HepG2 (cell line): ENCODE results near the gene LSMEM2. TPM values are rescaled to one million over a fixed set of nuclear protein-coding genes. Genes with fewer than 3 reads are reported as not detected.
A peak's percentile ranks its signal among the peaks of the same experiment; 100 is the strongest.

Source experiments
- CENPBD1 ChIP-seq: sonication (generic); formaldehyde crosslinking; IDR thresholded peaks from 2 replicates; pipeline ENCODE4 v1.8.0; 2022; ENCODE audit warnings: missing genetic modification reagents, low read depth, mild to moderate bottlenecking, borderline replicate concordance
- HHEX ChIP-seq: IDR thresholded peaks from 2 replicates; pipeline ENCODE4 v1.6.1; 2016; ENCODE audit warnings: control low read depth
- HMGXB4 ChIP-seq, 2 experiments: sonication (generic) in 1 of 2; formaldehyde crosslinking in 1 of 2; IDR thresholded peaks; 2 replicates each; pipeline versions ENCODE4 v1.4.0 to v1.6.1; 2018 to 2020; ENCODE audit warnings: missing genetic modification reagents in 2 of 2, borderline replicate concordance in 1 of 2, low read depth in 1 of 2, mild to moderate bottlenecking in 1 of 2, missing biosample characterization in 1 of 2
- HOXA5 ChIP-seq: sonication (generic); formaldehyde crosslinking; IDR thresholded peaks from 2 replicates; pipeline ENCODE4 v1.4.0; 2020; ENCODE audit warnings: missing genetic modification reagents
- KLF6 ChIP-seq: IDR thresholded peaks from 2 replicates; pipeline ENCODE4 v1.8.0; 2016; ENCODE audit warnings: missing biosample characterization, missing genetic modification reagents
- MEF2D ChIP-seq: sonication (generic); formaldehyde crosslinking; IDR thresholded peaks from 2 replicates; pipeline ENCODE4 v1.5.1; 2020; ENCODE audit warnings: mild to moderate bottlenecking, missing genetic modification reagents
- RXRB ChIP-seq: IDR thresholded peaks from 2 replicates; pipeline ENCODE4 v1.6.1; 2016; ENCODE audit warnings: borderline replicate concordance, missing genetic modification reagents, missing compliant biosample characterization
- ZBED4 ChIP-seq: sonication (generic); formaldehyde crosslinking; IDR thresholded peaks from 2 replicates; pipeline ENCODE4 v1.4.0; 2020; ENCODE audit warnings: missing genetic modification reagents, borderline replicate concordance
- ZBTB10 ChIP-seq: sonication (generic); formaldehyde crosslinking; IDR thresholded peaks from 2 replicates; pipeline ENCODE4 v1.4.0; 2020; ENCODE audit warnings: missing genetic modification reagents, borderline replicate concordance
- ZNF205 ChIP-seq: IDR thresholded peaks from 2 replicates; pipeline ENCODE4 v1.6.1; 2018; ENCODE audit warnings: missing biosample characterization, missing genetic modification reagents
- ZNF768 ChIP-seq: sonication (generic); formaldehyde crosslinking; IDR thresholded peaks from 2 replicates; pipeline ENCODE4 v1.4.0; 2020; ENCODE audit warnings: missing genetic modification reagents
- polyA plus RNA-seq, 8 experiments: library from polyadenylated mRNA; depleted of rRNA in 3 of 8; stranded (reverse) in 7 of 8; unstranded in 1 of 8; fragments of >200 nt; fragmentation: Illumina TruSeq in 4 of 8; extraction: Trizol in 4 of 8; gene quantifications; 2 replicates each; pipeline versions ENCODE4 v1.2.1 to v1.2.3, GENCODE V29; 2011 to 2016; ENCODE audit warnings: low read depth in 4 of 8, missing spikeins in 1 of 8, mixed read lengths in 1 of 8; ENCODE audit not compliant: insufficient read depth in 1 of 8
- total RNA-seq, 5 experiments: library from RNA; depleted of rRNA; stranded (reverse); fragments of >200 nt; fragmentation: Illumina TruSeq; extraction: Trizol; gene quantifications; 2 replicates each; pipeline ENCODE4 v1.2.3, GENCODE V29; 2016; ENCODE audit warnings: low read depth in 1 of 5
- TF ChIP-seq, protein P1 (sequence below): sonication (generic); formaldehyde crosslinking; IDR thresholded peaks from 2 replicates; pipeline ENCODE4 v1.5.1; 2020; ENCODE audit warnings: missing genetic modification reagents, mild to moderate bottlenecking, borderline replicate concordance
- TF ChIP-seq, protein P2 (sequence below): sonication (generic); formaldehyde crosslinking; IDR thresholded peaks from 2 replicates; pipeline ENCODE4 v1.5.1; 2020; ENCODE audit warnings: mild to moderate bottlenecking, missing genetic modification reagents

Gene LSMEM2
- total and polyA plus RNA-seq, 2 of the 13 experiments (the other 11 are each of a cell fraction or from before 2014, with no cell fraction given): 0.07 to 0.41 TPM

DNA sequence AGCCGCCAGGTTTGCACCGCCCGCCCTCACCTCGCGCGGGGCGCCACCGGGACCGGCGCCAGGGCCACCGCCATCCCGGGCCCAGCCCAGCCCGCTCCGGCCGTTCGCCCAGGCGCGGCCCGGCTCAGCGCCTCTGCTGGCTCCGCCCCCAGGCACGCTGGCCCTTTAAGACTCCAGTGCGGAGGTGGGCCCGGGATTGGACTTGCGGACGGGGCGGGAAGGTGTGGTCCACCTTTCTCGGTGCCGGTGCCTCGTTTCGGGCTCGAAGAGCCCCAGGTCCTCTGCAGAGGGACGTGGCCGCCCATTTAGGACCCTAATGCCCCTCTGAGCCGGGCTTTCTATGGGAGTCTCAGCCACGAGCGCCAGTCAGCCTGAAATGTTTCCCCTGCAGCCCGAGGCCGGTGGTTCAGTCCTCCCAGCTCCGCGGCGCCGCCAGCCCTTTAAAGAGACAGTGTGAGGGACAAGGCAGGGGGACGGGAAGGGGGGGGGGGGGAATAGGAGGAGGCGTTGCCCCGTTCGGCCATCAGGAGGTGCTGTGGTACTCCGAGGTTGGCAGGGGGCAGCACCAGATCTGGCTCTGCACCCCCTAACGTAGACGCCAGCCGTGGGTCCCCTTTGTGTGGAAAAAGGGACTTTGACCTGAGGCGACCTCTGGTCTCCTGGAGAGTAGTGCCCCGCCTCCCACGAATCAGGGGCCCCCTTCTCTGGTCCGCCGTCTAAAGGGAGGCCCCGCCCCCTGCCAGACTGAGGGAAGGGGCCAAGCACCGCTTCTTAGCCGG lies 42.6 kb downstream of the LSMEM2 start (continued):
- peak; percentile 96 for TF ChIP-seq ZBTB10 (CRISPR knock-in tag)
- peak; percentile 25; the same call in 1 of the 2 replicates for TF ChIP-seq ZNF768 (CRISPR knock-in tag)
- TF ChIP-seq KLF6: no peak
- TF ChIP-seq, protein P1, sequence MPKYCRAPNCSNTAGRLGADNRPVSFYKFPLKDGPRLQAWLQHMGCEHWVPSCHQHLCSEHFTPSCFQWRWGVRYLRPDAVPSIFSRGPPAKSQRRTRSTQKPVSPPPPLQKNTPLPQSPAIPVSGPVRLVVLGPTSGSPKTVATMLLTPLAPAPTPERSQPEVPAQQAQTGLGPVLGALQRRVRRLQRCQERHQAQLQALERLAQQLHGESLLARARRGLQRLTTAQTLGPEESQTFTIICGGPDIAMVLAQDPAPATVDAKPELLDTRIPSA (CRISPR knock-in tag): no peak
- TF ChIP-seq ZNF205 (CRISPR knock-in tag): no peak
- peak; percentile 77 for TF ChIP-seq RXRB (CRISPR knock-in tag)
- TF ChIP-seq, protein P2, sequence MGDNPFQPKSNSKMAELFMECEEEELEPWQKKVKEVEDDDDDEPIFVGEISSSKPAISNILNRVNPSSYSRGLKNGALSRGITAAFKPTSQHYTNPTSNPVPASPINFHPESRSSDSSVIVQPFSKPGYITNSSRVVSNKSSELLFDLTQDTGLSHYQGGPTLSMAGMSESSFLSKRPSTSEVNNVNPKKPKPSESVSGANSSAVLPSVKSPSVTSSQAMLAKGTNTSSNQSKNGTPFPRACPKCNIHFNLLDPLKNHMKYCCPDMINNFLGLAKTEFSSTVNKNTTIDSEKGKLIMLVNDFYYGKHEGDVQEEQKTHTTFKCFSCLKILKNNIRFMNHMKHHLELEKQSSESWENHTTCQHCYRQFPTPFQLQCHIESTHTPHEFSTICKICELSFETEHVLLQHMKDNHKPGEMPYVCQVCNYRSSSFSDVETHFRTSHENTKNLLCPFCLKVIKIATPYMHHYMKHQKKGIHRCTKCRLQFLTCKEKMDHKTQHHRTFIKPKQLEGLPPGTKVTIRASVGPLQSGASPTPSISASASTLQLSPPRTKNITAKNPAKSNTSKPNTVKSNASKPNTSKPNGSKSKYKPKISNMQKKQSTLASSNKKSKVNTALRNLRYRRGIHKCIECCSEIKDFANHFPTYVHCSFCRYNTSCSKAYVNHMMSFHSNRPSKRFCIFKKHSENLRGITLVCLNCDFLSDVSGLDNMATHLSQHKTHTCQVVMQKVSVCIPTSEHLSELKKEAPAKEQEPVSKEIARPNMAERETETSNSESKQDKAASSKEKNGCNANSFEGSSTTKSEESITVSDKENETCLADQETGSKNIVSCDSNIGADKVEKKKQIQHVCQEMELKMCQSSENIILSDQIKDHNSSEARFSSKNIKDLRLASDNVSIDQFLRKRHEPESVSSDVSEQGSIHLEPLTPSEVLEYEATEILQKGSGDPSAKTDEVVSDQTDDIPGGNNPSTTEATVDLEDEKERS: 0 out of 2 replicates have a peak, but pooled peaks have one; percentile 72
- TF ChIP-seq ZBED4 (CRISPR knock-in tag): no peak
- peak; percentile 37 to 59; a peak in 2 of 4 replicates for TF ChIP-seq HMGXB4 (CRISPR knock-in tag; IDR thresholded peaks at IDR 0.05; ENCODE audit: borderline replicate concordance in 1 of 2, low read depth in 1 of 2)
- TF ChIP-seq MEF2D (CRISPR knock-in tag): peak; percentile 60; the same call in 1 of the 2 replicates
- TF ChIP-seq CENPBD1: no peak
- TF ChIP-seq HOXA5: 0 out of 2 replicates have a peak, but pooled peaks have one; percentile 56
- TF ChIP-seq HHEX (CRISPR knock-in tag): no peak
